SK-N-SH (cell line): ENCODE data around the gene FYN. TPM values are rescaled to one million over a fixed set of nuclear protein-coding genes. Genes with fewer than 3 reads are reported as not detected.

Source experiments
- CTCF ChIA-PET: fragments of 300-600, 350-600 bp; formaldehyde crosslinking; extraction: SDS; loops from one replicate; lab custom pipeline; 2021; lab: Yijun Ruan, JAX
- POLR2A ChIA-PET: fragments of 350-600 bp; sonication (Branson Sonifier 250); formaldehyde crosslinking; extraction: SDS; loops from one replicate; lab custom pipeline; 2020; ENCODE audit warnings: antibody characterized with exemption, inconsistent platforms; lab: Yijun Ruan, JAX
- DNase-seq: peaks from one replicate; pipeline ENCODE4 v3.0.0; 2012
- H2AFZ ChIP-seq: fragments of 200-600 bp; sonication (generic); 2 replicates; pipeline ENCODE4 v1.8.1; 2016; ENCODE audit warnings: antibody characterized with exemption, mild to moderate bottlenecking, low read depth
- H3F3A ChIP-seq: fragments of 200-600 bp; sonication (generic); replicated peaks from 2 replicates; pipeline ENCODE3; 2016; ENCODE audit warnings: antibody characterized with exemption, mild to moderate bottlenecking; ENCODE audit not compliant: insufficient read depth
- H3K27ac ChIP-seq, 2 experiments: fragments of 200-500 bp in 1 of 2; fragments of 200-600 bp in 1 of 2; sonication (Bioruptor generic) in 1 of 2; sonication (generic), shearing (Covaris generic) in 1 of 2; 2 replicates each; pipeline versions ENCODE4 v1.5.1 to v1.6.1; 2014 to 2016; ENCODE audit warnings: low read depth in 2 of 2, inconsistent platforms in 1 of 2, low read length in 1 of 2, mild to moderate bottlenecking in 1 of 2, mixed read lengths in 1 of 2
- H3K27me3 ChIP-seq: fragments of 200-600 bp; sonication (generic), shearing (Covaris generic); 2 replicates; pipeline ENCODE4 v1.6.1; 2016; ENCODE audit warnings: mixed run types; ENCODE audit not compliant: insufficient read depth
- H3K36me3 ChIP-seq, 2 experiments: fragments of 200-500 bp in 1 of 2; fragments of 200-600 bp in 1 of 2; sonication (Bioruptor generic) in 1 of 2; sonication (generic) in 1 of 2; replicated peaks in 1 of 2; 2 replicates each; pipeline versions ENCODE3 to v1.5.1; 2014 to 2016; ENCODE audit warnings: low read length in 1 of 2, mild to moderate bottlenecking in 1 of 2; ENCODE audit not compliant: insufficient read depth in 2 of 2, control insufficient read depth in 1 of 2
- H3K4me1 ChIP-seq, 2 experiments: fragments of 200-500 bp in 1 of 2; fragments of 200-600 bp in 1 of 2; sonication (Bioruptor generic) in 1 of 2; sonication (generic), shearing (Covaris generic) in 1 of 2; 2 replicates each; pipeline versions ENCODE4 v1.5.1 to v1.6.1; 2014 to 2016; ENCODE audit warnings: low read depth in 1 of 2, low read length in 1 of 2, mixed run types in 1 of 2; ENCODE audit not compliant: insufficient read depth in 2 of 2, control insufficient read depth in 1 of 2
- H3K4me2 ChIP-seq: fragments of 200-600 bp; sonication (generic), shearing (Covaris generic); 2 replicates; pipeline ENCODE4 v1.6.1; 2017; ENCODE audit warnings: mixed run types
- H3K4me3 ChIP-seq, 2 experiments: fragments of 200-500 bp in 1 of 2; fragments of 200-600 bp in 1 of 2; sonication (Bioruptor generic) in 1 of 2; sonication (generic), shearing (Covaris generic) in 1 of 2; 2 replicates each; pipeline versions ENCODE4 v1.5.1 to v1.8.1; 2014 to 2016; ENCODE audit warnings: low read depth in 2 of 2, inconsistent platforms in 1 of 2, low read length in 1 of 2, mild to moderate bottlenecking in 1 of 2, mixed read lengths in 1 of 2, moderate library complexity in 1 of 2
- H3K79me2 ChIP-seq: fragments of 200-600 bp; sonication (generic); 2 replicates; pipeline ENCODE4 v1.8.1; 2017; ENCODE audit warnings: mild to moderate bottlenecking; ENCODE audit not compliant: insufficient read depth
- H3K9ac ChIP-seq: fragments of 200-600 bp; sonication (generic); 2 replicates; pipeline ENCODE4 v1.6.1; 2017; ENCODE audit warnings: mixed run types
- H3K9me2 ChIP-seq: fragments of 200-600 bp; sonication (generic); 2 replicates; pipeline ENCODE4 v1.6.1; 2017; ENCODE audit warnings: mixed run types
- H3K9me3 ChIP-seq: fragments of 200-600 bp; sonication (generic); 2 replicates; pipeline ENCODE4 v1.6.1; 2017; ENCODE audit warnings: mixed run types, mild to moderate bottlenecking, moderate library complexity
- H4K20me1 ChIP-seq: fragments of 200-600 bp; sonication (generic); 2 replicates; pipeline ENCODE4 v1.6.1; 2017; ENCODE audit warnings: mild to moderate bottlenecking, mixed run types; ENCODE audit not compliant: insufficient read depth
- EZH2phosphoT487 ChIP-seq: fragments of 200-600 bp; sonication (generic); IDR thresholded peaks from 2 replicates; pipeline ENCODE4 v1.6.1; 2017; ENCODE audit warnings: low read depth, mixed run types, mild to moderate bottlenecking, antibody characterized with exemption, moderate library complexity, borderline replicate concordance
- FOSL2 ChIP-seq: IDR thresholded peaks from 2 replicates; pipeline ENCODE4 v1.4.0; 2012; ENCODE audit warnings: low read depth, mild to moderate bottlenecking, moderate library complexity, borderline replicate concordance
- GABPA ChIP-seq: IDR thresholded peaks from 2 replicates; pipeline ENCODE4 v1.4.0; 2012; ENCODE audit warnings: low read depth, mild to moderate bottlenecking
- JUND ChIP-seq: IDR thresholded peaks from 2 replicates; pipeline ENCODE4 v1.4.0; 2012
- MEF2A ChIP-seq: IDR thresholded peaks from 2 replicates; pipeline ENCODE4 v1.4.0; 2012; ENCODE audit warnings: low read depth, borderline replicate concordance
- MXI1 ChIP-seq: IDR thresholded peaks from 2 replicates; pipeline ENCODE4 v1.6.1; 2012; ENCODE audit warnings: mild to moderate bottlenecking, low read depth, low read length, improper control_type of control experiment
- POLR2AphosphoS5 ChIP-seq: IDR thresholded peaks from 2 replicates; pipeline ENCODE4 v1.6.1; 2012; ENCODE audit warnings: low read depth, low read length
- RXRA ChIP-seq: IDR thresholded peaks from 2 replicates; pipeline ENCODE4 v1.4.0; 2012; ENCODE audit warnings: low read depth, mild to moderate bottlenecking, borderline replicate concordance
- SMC3 ChIP-seq: IDR thresholded peaks from 2 replicates; pipeline ENCODE4 v1.6.1; 2012; ENCODE audit warnings: low read depth, low read length, improper control_type of control experiment
- TAF1 ChIP-seq: IDR thresholded peaks from 2 replicates; pipeline ENCODE4 v1.6.1; 2012; ENCODE audit warnings: low read depth, mild to moderate bottlenecking, low read length, moderate library complexity, borderline replicate concordance
- TEAD4 ChIP-seq: IDR thresholded peaks from 2 replicates; pipeline ENCODE4 v1.4.0; 2012; ENCODE audit warnings: mild to moderate bottlenecking, borderline replicate concordance; ENCODE audit not compliant: insufficient read depth
- YY1 ChIP-seq: IDR thresholded peaks from 2 replicates; pipeline ENCODE4 v1.4.0; 2012; ENCODE audit warnings: low read depth, mild to moderate bottlenecking
- WGBS: methylation state at CpG from one replicate; pipeline ENCODE4 v1.1.6; 2017; ENCODE audit warnings: low lambda C conversion rate; 5-methylcytosine and 5-hydroxymethylcytosine counted together
- polyA plus RNA-seq, 3 experiments: library from polyadenylated mRNA; depleted of rRNA; stranded (reverse); fragments of >200 nt; gene quantifications; 2 replicates each; pipeline ENCODE4 v1.2.3, GENCODE V29; 2012
- TF ChIP-seq, protein P1 (sequence below): IDR thresholded peaks from 2 replicates; pipeline ENCODE4 v1.4.0; 2012; ENCODE audit warnings: low read depth
- TF ChIP-seq, protein P2 (sequence below): IDR thresholded peaks from 2 replicates; pipeline ENCODE4 v1.4.0; 2012; ENCODE audit warnings: low read depth, borderline replicate concordance
- TF ChIP-seq, protein P3 (sequence below): fragments of 200-600 bp; sonication (generic); IDR thresholded peaks from 2 replicates; pipeline ENCODE4 v1.6.1; 2017; ENCODE audit warnings: antibody characterized with exemption, mild to moderate bottlenecking, moderate library complexity
- TF ChIP-seq, protein P4 (sequence below): IDR thresholded peaks from 2 replicates; pipeline ENCODE4; 2012

FYN gene
- polyA plus RNA-seq, 1 of the 3 experiments (the other 2 are of a cell fraction) = 31.0 TPM

DNA sequence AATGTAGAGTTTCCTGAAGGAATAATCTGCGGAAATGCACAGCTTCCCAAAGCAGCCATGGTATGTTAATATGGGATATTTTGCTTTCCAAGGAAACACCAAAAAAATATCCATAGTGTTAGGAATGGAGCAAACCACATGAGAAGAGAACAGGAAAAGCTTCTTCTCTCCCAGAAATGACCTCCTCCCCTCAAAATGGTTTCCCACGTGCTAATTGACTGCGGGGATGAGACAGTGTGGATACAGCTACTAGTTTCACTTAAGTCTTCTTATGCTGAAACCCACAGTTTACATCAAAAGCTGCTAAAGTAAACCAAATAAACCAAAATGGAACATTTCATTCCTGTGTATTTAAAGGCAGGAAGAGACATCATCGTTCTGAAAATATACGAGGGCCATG, 69.4 kb downstream of the FYN start:
- H3K4me2 ChIP-seq = no peak overlapping the region
- H3K9me2 ChIP-seq = no peaks in the 10 kb centered on the region
- H3F3A ChIP-seq = peaks cover 9% of the 10 kb centered on the region
- H3K36me3 ChIP-seq = no peaks in the 10 kb centered on the region
- no peak overlapping the region for H3K4me3 ChIP-seq
- WGBS = 97% methylated on average over 5 of the region's 5 CpGs
- no peaks in the 10 kb centered on the region for H4K20me1 ChIP-seq
- peaks cover 4 to 29% of the 10 kb centered on the region in 2 experiments; a peak in 3 of 4 replicates for H3K4me1 ChIP-seq
- H3K27me3 ChIP-seq = no peaks in the 10 kb centered on the region
- ChIA-PET POLR2A (no interaction called here), CTCF (interaction anchor here (1.1 to 1.4 kb wide), 3 partner anchors 8 to 91 kb away, joined by 3 read pairs; partner anchors contain the start of gene FYN)
- no peak for DNase-seq
- peaks cover 19% of the 10 kb centered on the region; the same call in 1 of the 2 replicates for H3K79me2 ChIP-seq
- H3K9me3 ChIP-seq = no peaks in the 10 kb centered on the region
- no peak overlapping the region for H3K27ac ChIP-seq
- no peak overlapping the region for H3K9ac ChIP-seq
- no peak for TF ChIP-seq MEF2A
- no peak for TF ChIP-seq TEAD4
- TF ChIP-seq POLR2AphosphoS5 = no peak
- no peak for TF ChIP-seq YY1
- no peak for TF ChIP-seq MXI1
- TF ChIP-seq, protein P1, sequence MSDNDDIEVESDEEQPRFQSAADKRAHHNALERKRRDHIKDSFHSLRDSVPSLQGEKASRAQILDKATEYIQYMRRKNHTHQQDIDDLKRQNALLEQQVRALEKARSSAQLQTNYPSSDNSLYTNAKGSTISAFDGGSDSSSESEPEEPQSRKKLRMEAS = no peak
- TF ChIP-seq GABPA = no peak
- TF ChIP-seq, protein P2, sequence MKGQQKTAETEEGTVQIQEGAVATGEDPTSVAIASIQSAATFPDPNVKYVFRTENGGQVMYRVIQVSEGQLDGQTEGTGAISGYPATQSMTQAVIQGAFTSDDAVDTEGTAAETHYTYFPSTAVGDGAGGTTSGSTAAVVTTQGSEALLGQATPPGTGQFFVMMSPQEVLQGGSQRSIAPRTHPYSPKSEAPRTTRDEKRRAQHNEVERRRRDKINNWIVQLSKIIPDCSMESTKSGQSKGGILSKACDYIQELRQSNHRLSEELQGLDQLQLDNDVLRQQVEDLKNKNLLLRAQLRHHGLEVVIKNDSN = no peak
- no peak for TF ChIP-seq TAF1
- TF ChIP-seq, protein P3, sequence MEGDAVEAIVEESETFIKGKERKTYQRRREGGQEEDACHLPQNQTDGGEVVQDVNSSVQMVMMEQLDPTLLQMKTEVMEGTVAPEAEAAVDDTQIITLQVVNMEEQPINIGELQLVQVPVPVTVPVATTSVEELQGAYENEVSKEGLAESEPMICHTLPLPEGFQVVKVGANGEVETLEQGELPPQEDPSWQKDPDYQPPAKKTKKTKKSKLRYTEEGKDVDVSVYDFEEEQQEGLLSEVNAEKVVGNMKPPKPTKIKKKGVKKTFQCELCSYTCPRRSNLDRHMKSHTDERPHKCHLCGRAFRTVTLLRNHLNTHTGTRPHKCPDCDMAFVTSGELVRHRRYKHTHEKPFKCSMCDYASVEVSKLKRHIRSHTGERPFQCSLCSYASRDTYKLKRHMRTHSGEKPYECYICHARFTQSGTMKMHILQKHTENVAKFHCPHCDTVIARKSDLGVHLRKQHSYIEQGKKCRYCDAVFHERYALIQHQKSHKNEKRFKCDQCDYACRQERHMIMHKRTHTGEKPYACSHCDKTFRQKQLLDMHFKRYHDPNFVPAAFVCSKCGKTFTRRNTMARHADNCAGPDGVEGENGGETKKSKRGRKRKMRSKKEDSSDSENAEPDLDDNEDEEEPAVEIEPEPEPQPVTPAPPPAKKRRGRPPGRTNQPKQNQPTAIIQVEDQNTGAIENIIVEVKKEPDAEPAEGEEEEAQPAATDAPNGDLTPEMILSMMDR = no peak
- TF ChIP-seq JUND = no peak
- no peak overlapping the region for H2AFZ ChIP-seq

DNA sequence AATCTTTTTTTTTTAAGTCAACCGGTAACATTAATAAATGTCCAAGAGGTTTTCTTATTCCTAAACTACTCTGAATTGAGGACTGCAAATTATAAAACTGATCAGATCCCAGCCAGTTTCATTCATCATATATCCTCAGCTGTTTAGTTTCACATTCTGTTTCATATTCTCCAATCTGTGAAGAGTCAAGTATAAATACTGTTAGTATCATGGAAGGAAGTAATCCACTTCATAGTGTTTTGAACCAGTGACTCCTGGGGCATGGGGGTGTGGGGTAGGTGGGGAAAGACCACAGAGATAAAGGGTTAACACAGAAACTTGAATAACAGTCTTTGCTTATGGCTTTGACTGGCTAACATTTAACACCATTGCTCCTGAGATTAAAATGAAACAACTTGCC, 69.9 kb downstream of the FYN start:
- H3K4me1 ChIP-seq = peaks cover 4 to 32% of the 10 kb centered on the region in 2 experiments; a peak in 3 of 4 replicates
- H3K9me2 ChIP-seq = no peaks in the 10 kb centered on the region
- H4K20me1 ChIP-seq = no peaks in the 10 kb centered on the region
- peaks cover 23% of the 10 kb centered on the region; the same call in 1 of the 2 replicates for H3K79me2 ChIP-seq
- H2AFZ ChIP-seq = no peak overlapping the region
- H3K4me2 ChIP-seq = no peak overlapping the region
- H3K36me3 ChIP-seq = no peaks in the 10 kb centered on the region
- WGBS = 100% methylated on average over 1 of the region's 1 CpG
- no peaks in the 10 kb centered on the region for H3K27me3 ChIP-seq
- H3K9ac ChIP-seq = no peak overlapping the region
- ChIA-PET CTCF (interaction anchor here (1.1 to 1.4 kb wide), 3 partner anchors 9 to 91 kb away, joined by 3 read pairs; partner anchors contain the start of gene FYN), POLR2A (no interaction called here)
- DNase-seq = no peak
- no peak overlapping the region for H3K4me3 ChIP-seq
- H3K9me3 ChIP-seq = no peaks in the 10 kb centered on the region
- TF ChIP-seq JUND = no peak
- TF ChIP-seq RXRA = no peak
- TF ChIP-seq, protein P3 = no peak
- TF ChIP-seq, protein P4, sequence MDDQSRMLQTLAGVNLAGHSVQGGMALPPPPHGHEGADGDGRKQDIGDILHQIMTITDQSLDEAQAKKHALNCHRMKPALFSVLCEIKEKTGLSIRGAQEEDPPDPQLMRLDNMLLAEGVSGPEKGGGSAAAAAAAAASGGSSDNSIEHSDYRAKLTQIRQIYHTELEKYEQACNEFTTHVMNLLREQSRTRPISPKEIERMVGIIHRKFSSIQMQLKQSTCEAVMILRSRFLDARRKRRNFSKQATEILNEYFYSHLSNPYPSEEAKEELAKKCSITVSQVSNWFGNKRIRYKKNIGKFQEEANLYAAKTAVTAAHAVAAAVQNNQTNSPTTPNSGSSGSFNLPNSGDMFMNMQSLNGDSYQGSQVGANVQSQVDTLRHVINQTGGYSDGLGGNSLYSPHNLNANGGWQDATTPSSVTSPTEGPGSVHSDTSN = no peak
- no peak for TF ChIP-seq FOSL2
- no peak for TF ChIP-seq SMC3
- no peak for TF ChIP-seq EZH2phosphoT487
- H3K27ac ChIP-seq = no peak overlapping the region
- peaks cover 9% of the 10 kb centered on the region for H3F3A ChIP-seq
